Activated CD4-positive, alpha-beta T cell treated with anti-CD3 and anti-CD28 coated beads, Interleukin-2, Interleukin-6, amounts not matched to agents 100 ng/mL and 50 ng/mL, durations not matched to agents 16 hours and 8 hours (primary cell): ENCODE measurements around the gene RORC.

Experiments
- DNase-seq: peaks from one replicate; pipeline ENCODE4 v3.0.0-alpha.2; 2020

Gene RORC

DNA sequence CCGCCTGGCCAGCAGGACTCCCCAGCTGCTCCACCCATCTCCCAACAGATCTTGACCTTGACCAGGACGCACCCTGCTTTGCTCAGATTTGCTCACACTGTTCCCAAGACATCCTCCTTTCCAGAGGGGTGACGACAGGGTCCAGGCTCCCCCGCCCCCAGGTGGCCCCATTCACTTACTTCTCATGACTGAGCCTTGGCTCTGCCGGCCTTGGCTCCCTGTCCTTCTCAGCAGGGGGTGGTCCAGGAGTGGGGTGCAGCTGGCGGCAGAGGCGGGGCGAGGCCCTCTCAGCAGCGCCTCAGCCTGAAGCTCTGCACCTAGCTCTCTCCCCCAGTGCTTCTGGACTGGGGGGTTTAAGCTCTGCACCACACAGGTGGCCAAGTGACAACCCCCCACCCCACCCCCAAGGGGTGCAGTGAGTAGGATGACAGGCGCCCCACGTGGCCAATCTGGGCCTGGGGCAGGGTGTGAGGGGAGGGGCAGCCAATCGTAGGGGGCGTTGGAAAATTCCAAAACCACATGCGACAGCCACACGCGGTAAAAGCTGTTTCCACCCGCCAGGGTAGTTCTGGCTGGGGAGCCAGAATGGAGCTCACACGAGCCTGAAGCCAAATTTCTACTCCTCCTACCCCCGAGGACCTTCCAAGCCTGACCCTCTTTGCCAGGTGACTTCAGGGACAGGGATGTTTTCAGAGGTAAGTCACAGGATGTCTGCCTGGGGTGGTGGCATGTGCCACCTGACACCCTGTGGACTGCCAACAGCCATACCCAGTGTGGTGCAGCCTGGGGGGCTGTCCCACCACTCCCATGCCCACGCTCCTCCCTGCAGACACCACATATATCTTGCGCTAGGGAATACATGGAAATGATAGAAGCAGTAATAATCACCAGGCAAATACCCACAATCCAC lies 5.6 kb downstream of the RORC start:
- DNase-seq, result peak; percentile 57

DNA sequence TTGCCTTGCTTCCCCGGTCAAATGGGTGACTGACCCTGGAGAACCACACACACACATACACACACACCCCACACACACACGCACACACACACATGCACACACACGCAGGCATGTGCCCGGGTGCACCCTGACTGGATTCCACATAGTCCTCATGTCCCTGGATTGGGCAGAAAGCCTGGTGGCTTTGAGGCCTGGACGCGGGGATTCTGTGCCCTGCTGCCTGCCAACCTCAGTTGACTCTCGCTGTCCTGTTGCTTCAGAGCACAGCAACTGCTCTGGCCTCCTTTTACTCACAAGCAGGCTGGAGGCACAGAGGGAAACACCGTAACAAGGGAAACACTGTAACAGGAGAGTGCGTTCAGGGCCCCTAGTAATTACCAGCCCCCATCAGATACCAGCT lies 6.4 kb downstream of the RORC start:
- DNase-seq, result no peak

- no peak for DNase-seq
Observed at GRCh38 chr1:151823175-151823574, 8.4 kb downstream of the RORC start.

DNA sequence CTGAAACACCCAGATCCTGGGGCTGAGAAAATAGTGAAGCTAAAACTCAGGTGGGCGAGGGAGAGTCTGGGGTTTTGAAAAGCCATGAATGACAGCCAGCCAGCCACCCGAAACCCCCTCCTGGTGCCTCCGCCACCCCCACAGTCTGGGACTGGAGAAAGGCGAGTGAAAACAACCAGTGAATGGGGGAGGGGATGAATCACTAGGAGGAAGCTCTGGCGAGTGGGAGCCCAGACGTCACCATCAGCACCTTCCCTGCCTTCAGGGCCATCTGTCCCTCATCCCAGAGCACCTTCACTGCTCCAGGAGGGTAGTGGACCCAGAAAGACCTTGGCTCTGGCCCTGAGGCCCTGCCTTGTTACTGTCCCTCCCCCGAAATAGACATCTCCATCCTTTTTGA lies 9.2 kb downstream of the RORC start:
- peak; percentile 55 for DNase-seq

DNA sequence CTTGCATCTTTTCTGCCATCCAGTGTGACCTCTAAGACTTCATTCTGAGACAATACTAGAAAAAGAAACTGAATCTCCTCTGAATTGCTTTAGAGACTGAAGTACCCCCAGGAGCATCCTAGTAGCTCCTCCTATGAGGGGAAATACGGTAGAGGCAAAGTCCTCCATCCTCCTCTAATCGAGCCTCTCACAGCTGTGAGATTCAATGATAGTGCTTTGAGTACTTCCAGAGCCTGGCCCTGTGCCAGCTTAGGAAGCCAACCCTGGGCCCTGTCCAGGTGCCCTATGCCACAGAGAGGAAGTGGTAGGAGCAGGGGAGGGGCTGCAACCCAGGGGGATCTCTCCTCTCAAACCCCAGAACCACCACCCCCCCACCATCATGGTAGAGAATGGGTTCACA lies 10.7 kb downstream of the RORC start:
- DNase-seq, result peak; percentile 34

GRCh38 chr1:151819976-151820623 lies 11.5 kb downstream of the RORC start:
- peak; percentile 66 for DNase-seq

DNA sequence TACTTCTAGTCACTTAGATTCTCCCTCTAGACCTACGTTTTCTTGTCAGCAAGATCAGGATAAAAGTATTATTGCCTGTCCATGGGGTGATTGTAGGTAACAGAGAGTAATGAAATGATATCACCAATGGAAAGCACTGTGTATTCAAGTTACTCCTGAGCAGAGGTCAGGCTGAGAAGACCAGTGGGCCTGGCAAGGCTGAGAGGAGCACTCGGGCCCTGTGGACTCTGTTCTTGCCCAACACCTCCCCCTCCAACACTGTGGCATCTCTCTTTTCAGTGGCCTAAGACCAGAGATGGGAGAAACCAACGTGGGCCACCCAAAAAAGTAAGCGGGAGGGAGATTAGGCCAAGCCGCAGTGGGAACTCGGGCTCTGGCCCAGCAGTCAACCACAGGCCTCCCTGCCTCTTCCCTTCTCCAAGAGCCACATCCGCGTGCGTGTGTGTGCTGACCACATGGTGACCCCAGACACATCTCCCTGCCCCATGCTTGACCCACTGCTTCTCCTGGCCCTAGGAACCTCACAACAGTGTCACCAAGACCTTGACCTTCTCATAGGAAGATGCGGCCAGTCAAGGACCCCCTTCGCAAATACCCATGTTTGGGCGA lies 12.3 kb downstream of the RORC start:
- no peak for DNase-seq

DNA sequence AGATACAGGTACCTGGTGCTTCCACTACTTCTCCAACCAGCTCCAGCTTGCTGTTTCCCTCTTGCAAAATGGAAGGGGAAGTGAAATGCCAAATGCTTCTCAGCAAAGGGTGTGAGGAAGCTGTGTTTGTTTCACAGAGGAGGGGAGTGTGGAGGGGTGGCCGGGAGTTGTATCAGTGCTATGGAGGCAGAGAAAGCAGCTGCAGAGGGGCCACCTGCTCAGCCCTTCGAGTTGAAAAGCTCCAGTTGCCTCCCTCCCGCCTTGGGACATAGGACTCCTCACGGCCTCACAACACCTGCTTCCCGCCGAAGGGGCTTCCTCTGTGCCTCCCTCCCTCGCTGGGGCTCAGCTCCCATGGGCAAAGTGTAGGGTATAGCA lies 14.3 kb downstream of the RORC start:
- DNase-seq, result no peak

DNA sequence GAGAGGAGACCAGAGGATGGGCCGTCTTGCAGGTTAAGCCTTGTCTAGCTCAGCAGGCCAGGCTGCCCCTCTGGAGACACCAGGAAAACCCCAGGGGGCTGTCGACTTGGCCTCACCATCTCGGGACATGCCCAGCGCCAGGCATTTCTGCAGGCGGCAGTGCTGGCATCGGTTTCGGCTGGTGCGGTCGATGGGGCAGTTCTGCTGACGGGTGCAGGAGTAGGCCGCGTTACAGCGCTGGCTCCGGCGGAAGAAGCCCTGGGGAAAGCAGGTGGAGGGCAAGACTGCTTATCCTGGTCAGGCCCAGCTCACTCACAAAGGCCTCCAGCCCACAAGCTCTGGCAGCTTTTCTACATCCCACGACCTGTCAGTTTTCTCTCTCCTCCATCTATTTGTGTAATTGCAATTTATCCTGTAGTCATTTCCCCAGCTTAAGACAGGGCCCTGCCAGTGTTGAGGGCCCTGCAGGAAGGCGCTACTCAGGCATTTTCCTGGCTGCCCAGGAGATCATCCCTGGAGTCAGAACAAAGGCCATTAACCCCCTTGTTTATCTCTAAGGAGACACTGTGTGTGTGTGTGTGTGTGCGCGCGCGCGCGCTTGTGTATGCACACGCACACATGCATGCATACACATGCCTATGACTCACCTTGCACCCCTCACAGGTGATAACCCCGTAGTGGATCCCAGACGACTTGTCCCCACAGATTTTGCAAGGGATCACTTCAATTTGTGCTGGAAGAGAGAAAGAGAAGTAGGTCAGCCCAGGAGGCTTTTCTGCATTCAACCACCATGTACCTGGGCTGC lies 14.9 kb downstream of the RORC start:
- no peak for DNase-seq

- DNase-seq, result no peak
Observed at GRCh38 chr1:151815716-151816327, 15.8 kb downstream of the RORC start.

GRCh38 chr1:151814971-151815545 lies 16.5 kb downstream of the RORC start:
- no peak for DNase-seq

DNA sequence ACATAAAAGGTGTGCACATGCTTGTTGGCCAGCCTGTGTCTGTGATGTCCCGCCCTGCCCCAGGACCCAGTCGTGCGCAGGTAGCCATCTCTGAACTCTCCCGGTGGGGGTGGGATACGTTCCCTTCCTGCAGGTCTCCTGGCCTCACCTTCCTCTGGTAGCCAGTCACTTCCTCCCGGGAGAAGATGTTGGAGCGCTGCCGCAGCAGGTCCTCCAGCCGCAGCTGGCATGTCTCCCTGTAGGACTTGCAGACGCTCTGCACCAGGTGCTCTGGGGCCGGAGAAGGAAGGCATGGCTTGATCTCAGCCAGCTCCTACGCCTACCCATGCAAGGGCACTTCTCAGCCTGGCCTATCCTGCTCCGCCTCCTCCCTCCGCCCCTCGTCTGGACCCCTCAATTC lies 17.2 kb downstream of the RORC start:
- no peak for DNase-seq

DNA sequence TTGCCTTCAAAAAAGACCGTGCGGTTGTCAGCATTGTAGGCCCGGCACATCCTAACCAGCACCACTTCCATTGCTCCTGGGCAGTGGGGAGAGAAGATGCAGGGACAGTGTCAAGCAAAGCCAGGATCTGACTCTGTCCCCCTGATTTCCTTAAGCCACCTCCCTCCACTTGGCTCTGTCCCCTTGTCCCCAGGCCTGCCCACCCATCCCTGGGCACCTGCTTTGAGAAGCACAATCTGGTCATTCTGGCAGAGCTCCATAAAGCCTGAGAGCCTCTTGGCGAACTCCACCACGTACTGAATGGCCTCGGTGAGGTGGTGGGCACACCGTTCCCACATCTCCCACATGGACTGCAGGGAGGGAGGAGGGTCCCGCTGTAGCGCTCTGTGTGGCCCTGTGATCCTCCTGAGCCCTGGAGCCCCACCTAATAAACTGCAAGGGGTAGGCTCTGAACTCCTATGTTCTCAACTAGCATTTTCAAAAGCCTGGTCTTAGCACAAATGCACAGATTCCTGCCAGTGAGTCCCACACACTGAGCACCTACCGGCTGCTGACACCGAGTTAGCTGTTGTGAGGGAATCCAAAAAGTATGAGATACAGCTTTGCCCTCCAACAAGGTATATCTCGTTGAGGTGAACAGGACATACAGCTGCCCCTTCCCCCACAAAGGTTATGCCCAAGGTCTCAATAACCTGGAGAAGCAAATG lies 18.2 kb downstream of the RORC start:
- DNase-seq, result no peak

DNA sequence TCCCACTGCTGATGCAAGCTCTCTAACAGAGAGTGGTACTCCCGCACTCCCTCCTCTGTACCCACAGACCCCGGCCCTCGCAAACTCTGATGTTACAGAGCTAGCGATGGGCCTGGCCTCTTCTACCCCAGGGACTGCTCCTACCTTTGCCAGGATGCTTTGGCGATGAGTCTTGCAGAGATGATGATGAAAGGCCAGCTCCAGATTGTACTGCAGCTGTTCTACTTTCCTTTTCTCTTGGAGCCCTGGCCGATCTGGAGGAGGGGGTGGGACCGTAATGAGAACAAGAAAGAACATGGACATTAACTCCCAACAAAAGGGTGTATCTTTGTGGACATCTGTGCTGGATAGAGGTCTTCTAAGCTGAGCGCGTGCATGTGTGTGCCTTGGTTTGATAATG lies 20.4 kb downstream of the RORC start:
- no peak for DNase-seq

DNA sequence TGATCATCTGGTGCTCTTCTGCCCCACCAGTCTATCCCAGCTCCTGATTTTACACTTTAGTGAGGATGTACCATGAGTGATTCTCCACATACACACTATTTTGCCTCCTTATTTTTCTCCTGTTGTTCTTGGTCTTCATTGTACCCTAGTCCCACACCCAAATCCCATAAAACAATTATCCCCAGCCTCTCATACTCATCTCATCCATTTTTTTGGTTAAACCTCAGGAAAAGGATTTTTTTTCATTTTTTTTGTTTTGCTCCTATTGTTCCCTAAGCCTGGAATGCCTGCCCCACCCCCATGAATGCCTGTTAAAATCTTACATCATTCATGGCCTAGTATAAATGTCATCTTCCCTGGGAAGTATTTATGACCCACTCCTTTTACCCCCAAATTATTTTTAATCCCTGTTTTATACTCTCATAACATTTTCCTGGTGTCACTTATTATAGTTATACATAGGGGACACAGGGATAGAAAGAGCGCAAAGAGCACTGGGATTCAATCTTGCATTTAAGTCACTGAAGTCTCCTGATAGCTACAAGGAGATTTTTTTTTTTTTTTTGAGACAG lies 21.5 kb downstream of the RORC start:
- no peak for DNase-seq

DNA sequence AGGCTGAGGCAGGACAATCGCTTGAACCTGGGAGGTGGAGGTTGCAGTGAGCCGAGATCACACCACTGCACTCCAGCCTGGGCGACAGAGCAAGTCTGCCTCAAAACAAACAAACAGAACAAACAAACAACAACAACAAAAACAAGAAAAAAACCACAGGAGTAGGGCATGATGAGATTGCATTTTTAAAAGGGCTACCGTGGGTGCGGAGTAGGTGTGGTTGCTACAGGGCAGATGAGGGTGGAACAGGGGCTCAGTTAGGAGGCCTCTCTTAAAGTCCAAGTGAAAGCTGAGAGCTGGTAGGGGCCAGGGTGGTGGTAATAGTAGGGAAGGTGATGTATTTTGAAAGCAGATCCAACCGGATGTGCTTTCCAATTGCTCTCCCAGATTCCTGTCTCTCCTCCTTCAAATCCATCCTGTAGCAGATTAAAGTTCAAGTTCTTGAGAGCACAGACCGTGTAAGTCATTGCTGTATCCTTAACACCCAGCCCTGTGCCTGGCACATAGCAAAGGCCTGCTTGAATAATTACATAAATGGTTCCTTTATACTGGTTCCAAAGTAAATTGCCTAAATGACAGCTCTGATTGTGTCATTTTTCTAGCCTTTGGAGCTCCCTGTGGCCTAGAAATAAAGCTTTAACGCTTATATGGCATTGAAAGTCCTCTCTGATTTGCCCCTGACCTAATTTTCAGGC lies 22.2 kb downstream of the RORC start:
- DNase-seq, result no peak

DNA sequence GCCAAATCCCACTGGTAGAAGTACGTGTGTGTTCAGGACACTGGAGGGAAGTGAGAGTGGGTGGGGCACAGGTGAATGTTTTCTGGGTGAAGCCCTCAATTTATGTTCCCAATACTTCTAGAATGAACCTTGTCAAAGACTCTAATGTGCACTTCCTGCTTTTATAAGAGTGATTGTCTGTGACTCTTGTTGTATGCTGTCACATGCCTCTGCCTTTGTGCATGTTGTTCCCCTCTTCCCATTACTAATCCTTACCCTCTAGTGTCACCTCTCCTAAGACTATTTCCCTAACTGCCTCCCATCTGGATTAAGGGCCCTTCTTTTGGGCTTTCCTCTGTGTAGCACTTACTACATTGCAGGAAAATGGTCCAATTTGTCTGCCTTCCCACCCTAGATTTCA lies 23.8 kb downstream of the RORC start:
- DNase-seq, result no peak

DNA sequence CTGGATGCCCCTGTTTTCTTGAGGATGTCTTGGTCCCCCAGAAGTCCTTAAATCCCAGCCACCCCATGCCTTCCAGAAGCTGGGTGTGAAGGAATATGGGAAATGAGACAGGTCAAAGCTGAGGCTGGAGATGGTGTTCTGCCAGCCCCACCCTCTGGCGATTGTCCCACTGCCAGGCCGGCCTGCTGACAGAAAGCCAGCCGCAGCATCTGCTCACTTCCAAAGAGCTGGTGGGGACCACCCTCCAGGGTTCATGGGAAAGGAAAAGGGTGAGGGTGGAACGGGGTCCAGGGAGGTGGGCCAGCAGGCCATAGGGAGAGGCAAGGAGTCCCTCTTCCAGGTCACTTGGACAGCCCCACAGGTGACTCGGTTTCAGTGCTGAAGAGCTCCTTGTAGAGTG lies 24.5 kb downstream of the RORC start:
- no peak for DNase-seq

GRCh38 chr1:151806170-151806569 lies 25.4 kb downstream of the RORC start:
- DNase-seq, result no peak

DNA sequence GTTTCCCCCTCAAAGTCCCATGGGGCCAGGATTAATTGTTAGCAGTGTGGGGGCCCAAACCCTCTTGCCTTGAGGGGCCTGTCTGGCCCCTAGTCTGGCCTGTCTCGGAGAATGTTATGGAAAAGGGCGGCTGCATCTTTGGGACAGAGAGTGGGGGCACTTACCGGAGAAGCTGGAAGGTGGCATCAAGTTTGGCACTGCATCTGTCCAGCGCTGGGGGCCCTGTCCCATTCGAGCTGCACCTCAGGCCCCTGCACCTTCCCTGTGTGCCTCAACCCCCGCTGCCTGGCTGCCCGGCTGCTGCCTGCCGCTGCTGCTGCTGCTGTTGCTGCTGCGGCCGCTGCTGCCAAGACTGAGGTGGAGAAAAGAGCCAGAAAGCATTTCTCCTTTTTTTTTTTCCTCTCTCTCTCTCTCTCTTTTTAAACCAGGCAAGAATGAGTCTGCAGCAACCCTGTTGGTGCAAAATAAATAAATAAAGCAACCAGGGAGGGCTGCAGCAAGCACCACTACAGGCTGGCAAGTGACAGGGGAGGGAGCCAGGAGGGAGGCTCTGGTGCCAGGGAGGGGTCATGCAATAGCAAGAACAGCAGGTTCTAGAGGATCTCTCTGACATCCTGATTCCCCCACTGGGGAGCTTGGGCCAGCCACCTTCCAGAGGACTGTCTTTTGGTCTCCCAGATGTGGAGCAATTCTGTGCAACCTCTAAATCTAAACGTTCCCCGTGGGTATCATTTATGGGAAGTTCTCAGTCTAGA lies 26.4 kb downstream of the RORC start, which contains the start of gene LINGO4:
LINGO4 (minus strand) TSS at position 354 of the 755 bp plus-strand sequence. CDS start 2,715 bp downstream, outside the sequence.
- DNase-seq, result no peak
